ENCODE data around the gene SASS6. TPM values are rescaled to one million over a fixed set of nuclear protein-coding genes. Genes with fewer than 3 reads are reported as not detected.
"Not testable (repeated sequence)": the region's sequence is repeated elsewhere in the genome, so short reads cannot be mapped to it uniquely, and the experiment has no call there.

Gene SASS6
- total RNA-seq, 2 donors from 2014 or later, result 8.8 to 15.3 TPM

- H3K9ac ChIP-seq (ENCODE audit: extremely low read depth, low read length, poor library complexity, severe bottlenecking), result no peak overlapping the region
- no peak overlapping the region for H3K27ac ChIP-seq (ENCODE audit: low read depth, low read length)
- peaks cover 33% of the 10 kb centered on the region for H3K36me3 Mint-ChIP-seq (ENCODE audit: low read depth)
- WGBS, 2 experiments (ENCODE audit: insufficient coverage in 1 of 2, insufficient read length in 1 of 2), result 93% methylated on average over 1 of the region's 1 CpG; no CpG with 5 or more reads in 1 of the 2 experiments
- peaks cover 12% of the 10 kb centered on the region for H3K4me1 ChIP-seq (ENCODE audit: control insufficient read depth, insufficient read depth, low read length)
- H3K27me3 ChIP-seq (ENCODE audit: control insufficient read depth, insufficient read depth, low read length, poor library complexity, severe bottlenecking), result no peaks in the 10 kb centered on the region
- H3K27me3 Mint-ChIP-seq (ENCODE audit: insufficient read depth), result no peaks in the 10 kb centered on the region
- no peak for TF ChIP-seq CTCF (conservative IDR thresholded peaks at IDR 0.05)
- H3K4me3 ChIP-seq (ENCODE audit: low read length), result no peak overlapping the region
- peaks cover 27% of the 10 kb centered on the region for H3K4me1 Mint-ChIP-seq
- no peaks in the 10 kb centered on the region for H3K9me3 Mint-ChIP-seq
- H3K27ac Mint-ChIP-seq, result no peak overlapping the region
- peaks cover 50% of the 10 kb centered on the region for H3K36me3 ChIP-seq (ENCODE audit: control insufficient read depth, insufficient read depth, low read length)
- no peak for DNase-seq
- H3K4me3 Mint-ChIP-seq, result no peak overlapping the region
- H3K9me3 ChIP-seq (ENCODE audit: control insufficient read depth, low read length), result peaks cover 7% of the 10 kb centered on the region
Observed at GRCh38 chr1:100051893-100052292, 80.8 kb downstream of the SASS6 start.

GRCh38 chr1:100051401-100051800, 81.3 kb downstream of the SASS6 start:
- H3K9ac ChIP-seq (ENCODE audit: extremely low read depth, low read length, poor library complexity, severe bottlenecking), result no peak overlapping the region
- H3K4me1 ChIP-seq (ENCODE audit: control insufficient read depth, insufficient read depth, low read length), result peaks cover 12% of the 10 kb centered on the region
- no peak for TF ChIP-seq CTCF (conservative IDR thresholded peaks at IDR 0.05)
- no peaks in the 10 kb centered on the region for H3K27me3 Mint-ChIP-seq (ENCODE audit: insufficient read depth)
- peaks cover 46% of the 10 kb centered on the region for H3K36me3 ChIP-seq (ENCODE audit: control insufficient read depth, insufficient read depth, low read length)
- H3K4me3 Mint-ChIP-seq, result no peak overlapping the region
- no peak overlapping the region for H3K27ac Mint-ChIP-seq
- WGBS, 2 experiments (ENCODE audit: insufficient coverage in 1 of 2, insufficient read length in 1 of 2), result 94 to 95% methylated on average over 3 to 4 of the region's 4 CpGs
- no peak overlapping the region for H3K4me3 ChIP-seq (ENCODE audit: low read length)
- H3K36me3 Mint-ChIP-seq (ENCODE audit: low read depth), result peaks cover 30% of the 10 kb centered on the region
- peaks cover 7% of the 10 kb centered on the region for H3K9me3 ChIP-seq (ENCODE audit: control insufficient read depth, low read length)
- H3K27me3 ChIP-seq (ENCODE audit: control insufficient read depth, insufficient read depth, low read length, poor library complexity, severe bottlenecking), result no peaks in the 10 kb centered on the region
- peaks cover 27% of the 10 kb centered on the region for H3K4me1 Mint-ChIP-seq
- DNase-seq, result no peak
- no peaks in the 10 kb centered on the region for H3K9me3 Mint-ChIP-seq
- H3K27ac ChIP-seq (ENCODE audit: low read depth, low read length), result no peak overlapping the region

GRCh38 chr1:100050139-100050538, 82.6 kb downstream of the SASS6 start:
- WGBS, 2 experiments (ENCODE audit: insufficient coverage in 1 of 2, insufficient read length in 1 of 2), result 93 to 100% methylated on average over 2 to 4 of the region's 4 CpGs
- H3K27ac Mint-ChIP-seq, result peak overlapping the region; percentile 72
- H3K36me3 ChIP-seq (ENCODE audit: control insufficient read depth, insufficient read depth, low read length), result peaks cover 49% of the 10 kb centered on the region
- H3K27ac ChIP-seq (ENCODE audit: low read depth, low read length), result no peak overlapping the region
- no peaks in the 10 kb centered on the region for H3K27me3 Mint-ChIP-seq (ENCODE audit: insufficient read depth)
- peak overlapping the region; percentile 16 for H3K4me3 Mint-ChIP-seq
- H3K4me1 Mint-ChIP-seq, result peaks cover 28% of the 10 kb centered on the region
- H3K4me3 ChIP-seq (ENCODE audit: low read length), result peak overlapping the region; percentile 57
- H3K9me3 ChIP-seq (ENCODE audit: control insufficient read depth, low read length), result peaks cover 10% of the 10 kb centered on the region
- peaks cover 28% of the 10 kb centered on the region for H3K36me3 Mint-ChIP-seq (ENCODE audit: low read depth)
- peaks cover 2% of the 10 kb centered on the region for H3K9me3 Mint-ChIP-seq
- TF ChIP-seq CTCF (conservative IDR thresholded peaks at IDR 0.05), result no peak
- DNase-seq, result no peak
- peaks cover 12% of the 10 kb centered on the region for H3K4me1 ChIP-seq (ENCODE audit: control insufficient read depth, insufficient read depth, low read length)
- peak overlapping the region; percentile 16 for H3K9ac ChIP-seq (ENCODE audit: extremely low read depth, low read length, poor library complexity, severe bottlenecking)
- H3K27me3 ChIP-seq (ENCODE audit: control insufficient read depth, insufficient read depth, low read length, poor library complexity, severe bottlenecking), result no peaks in the 10 kb centered on the region

- H3K4me1 Mint-ChIP-seq, result peaks cover 27% of the 10 kb centered on the region
- not testable (repeated sequence) for H3K27me3 Mint-ChIP-seq (ENCODE audit: insufficient read depth); DNase-seq; H3K27ac ChIP-seq (ENCODE audit: low read depth, low read length); H3K27me3 ChIP-seq (ENCODE audit: control insufficient read depth, insufficient read depth, low read length, poor library complexity, severe bottlenecking); H3K9ac ChIP-seq (ENCODE audit: extremely low read depth, low read length, poor library complexity, severe bottlenecking); H3K27ac Mint-ChIP-seq; H3K4me3 ChIP-seq (ENCODE audit: low read length); H3K4me3 Mint-ChIP-seq
- H3K9me3 ChIP-seq (ENCODE audit: control insufficient read depth, low read length), result peaks cover 27% of the 10 kb centered on the region
- H3K9me3 Mint-ChIP-seq, result peaks cover 17% of the 10 kb centered on the region
- peaks cover 56% of the 10 kb centered on the region for H3K36me3 ChIP-seq (ENCODE audit: control insufficient read depth, insufficient read depth, low read length)
- H3K4me1 ChIP-seq (ENCODE audit: control insufficient read depth, insufficient read depth, low read length), result peaks cover 12% of the 10 kb centered on the region
- 78 to 98% methylated on average over 9 to 11 of the region's 11 CpGs for WGBS, 2 experiments (ENCODE audit: insufficient coverage in 1 of 2, insufficient read length in 1 of 2)
- H3K36me3 Mint-ChIP-seq (ENCODE audit: low read depth), result peaks cover 43% of the 10 kb centered on the region
Observed at GRCh38 chr1:100047235-100047708, 85.5 kb downstream of the SASS6 start.

Data from endodermal cell (in vitro differentiated cells).